Measurements from ENCODE around the gene TENT4A.

Gene TENT4A

GRCh38 chr5:6682239-6682638, 31.0 kb upstream of the TENT4A start:
- no peak for TF ChIP-seq CTCF (IDR thresholded peaks at IDR 0.05; ENCODE audit: control extremely low read depth, extremely low read depth, low read depth, missing control alignments)
- CTCF ChIA-PET, result interaction anchor here (1.5 to 1.8 kb wide), 2 partner anchors 10 to 12 kb away, joined by 3 to 5 read pairs; no protein-coding TSS in a partner anchor
- POLR2A ChIA-PET, result no interaction called here
- DNase-seq (ENCODE audit: extremely low spot score), result no peak

- DNase-seq (ENCODE audit: extremely low spot score), result no peak
- ChIA-PET CTCF (interaction anchor here (1.5 to 1.8 kb wide), 2 partner anchors 11 kb away, joined by 3 to 5 read pairs; no protein-coding TSS in a partner anchor), POLR2A (no interaction called here)
- TF ChIP-seq CTCF (IDR thresholded peaks at IDR 0.05; ENCODE audit: control extremely low read depth, extremely low read depth, low read depth, missing control alignments), result no peak
These were observed 30.0 kb upstream of the TENT4A start for GRCh38 chr5:6683241-6683640.

- no peak for DNase-seq (ENCODE audit: extremely low spot score)
- TF ChIP-seq CTCF (IDR thresholded peaks at IDR 0.05; ENCODE audit: control extremely low read depth, extremely low read depth, low read depth, missing control alignments), result no peak
- ChIA-PET CTCF (interaction anchor here (1.8 kb wide), 1 partner anchor 12 kb away, joined by 5 read pairs; no protein-coding TSS in a partner anchor), POLR2A (no interaction called here)
These were observed 29.2 kb upstream of the TENT4A start for GRCh38 chr5:6684075-6684474.

- ChIA-PET POLR2A (no interaction called here), CTCF (interaction anchor here (1.3 kb wide), 1 partner anchor 11 kb away, joined by 3 read pairs; no protein-coding TSS in a partner anchor)
- no peak for DNase-seq (ENCODE audit: extremely low spot score)
- no peak for TF ChIP-seq CTCF (IDR thresholded peaks at IDR 0.05; ENCODE audit: control extremely low read depth, extremely low read depth, low read depth, missing control alignments)
These were observed 26.7 kb upstream of the TENT4A start for GRCh38 chr5:6686501-6686900.

- DNase-seq (ENCODE audit: extremely low spot score), result no peak
- POLR2A ChIA-PET, result no interaction called here
- TF ChIP-seq CTCF (IDR thresholded peaks at IDR 0.05; ENCODE audit: control extremely low read depth, extremely low read depth, low read depth, missing control alignments), result no peak
- CTCF ChIA-PET, result interaction anchor here (0.9 to 1.3 kb wide), 2 partner anchors 11 to 45 kb away, joined by 3 to 4 read pairs; no protein-coding TSS in a partner anchor
These were observed 26.3 kb upstream of the TENT4A start for GRCh38 chr5:6686915-6687409.

DNA sequence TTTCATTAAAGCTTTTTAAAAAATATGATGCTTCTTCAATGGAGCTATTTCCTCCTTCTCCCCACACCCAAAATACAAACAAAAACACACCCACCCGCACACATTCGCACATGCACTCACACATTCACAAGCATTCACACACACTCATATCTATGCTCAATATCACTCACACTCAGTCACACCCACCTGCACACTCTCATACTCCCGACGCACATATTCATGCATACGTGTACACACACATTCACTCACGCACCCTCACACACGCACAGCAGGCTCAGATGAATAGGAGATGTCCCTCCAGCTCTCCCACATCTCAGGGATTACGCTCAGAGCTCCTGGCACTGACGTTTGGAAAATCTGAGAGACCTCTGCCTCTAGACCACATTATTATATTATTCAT, 25.7 kb upstream of the TENT4A start:
- DNase-seq (ENCODE audit: extremely low spot score), result no peak
- no peak for TF ChIP-seq CTCF (IDR thresholded peaks at IDR 0.05; ENCODE audit: control extremely low read depth, extremely low read depth, low read depth, missing control alignments)
- ChIA-PET CTCF (interaction anchor here (0.9 to 1.3 kb wide), 2 partner anchors 12 to 45 kb away, joined by 3 to 4 read pairs; no protein-coding TSS in a partner anchor), POLR2A (no interaction called here)
